HG03066 (cell line): Measurements from ENCODE around the gene GREB1.

Experiments used
- ATAC-seq: cut with Tn5 transposase; IDR thresholded peaks from one replicate; pipeline ENCODE4 v1.9.1; 2021; ENCODE audit warnings: low read depth; ENCODE audit not compliant: unreplicated experiment

The GREB1 gene

DNA sequence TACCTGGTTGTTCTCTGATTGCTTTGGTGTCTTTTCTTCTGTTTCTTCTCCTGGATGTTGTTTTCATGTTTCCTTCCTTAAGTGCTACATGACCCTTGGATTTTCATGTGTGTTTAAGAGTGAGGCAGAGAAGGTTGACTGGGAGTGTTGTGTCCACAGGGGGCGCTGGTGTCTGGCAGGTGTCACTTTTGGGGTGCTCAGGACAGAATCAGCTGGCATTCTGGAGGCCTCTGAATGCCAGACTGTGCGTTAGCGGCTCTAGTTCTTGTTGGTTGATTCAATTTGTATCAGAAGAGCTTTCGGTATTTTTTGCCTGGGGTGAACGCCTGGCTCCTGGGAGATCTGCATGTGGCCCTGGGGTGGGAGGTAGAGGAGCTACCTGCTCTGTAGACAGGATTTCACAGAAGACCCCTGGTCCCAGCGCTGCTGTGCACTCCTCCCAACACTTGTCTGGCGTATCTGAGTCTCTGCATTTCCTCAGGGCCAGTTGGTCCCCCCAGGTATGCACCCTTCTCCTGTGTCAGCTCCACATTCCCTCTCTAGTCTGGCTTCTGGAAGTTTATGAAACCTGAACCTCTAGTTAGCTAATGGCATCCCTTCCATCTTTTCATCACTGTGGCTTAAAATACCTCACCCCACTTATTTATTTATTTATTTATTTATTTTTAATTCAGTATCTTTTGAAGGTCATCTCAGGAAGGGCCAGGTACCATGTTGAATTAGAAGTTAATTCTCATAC, 1.1 kb downstream of the GREB1 start:
- ATAC-seq, result no peak

DNA sequence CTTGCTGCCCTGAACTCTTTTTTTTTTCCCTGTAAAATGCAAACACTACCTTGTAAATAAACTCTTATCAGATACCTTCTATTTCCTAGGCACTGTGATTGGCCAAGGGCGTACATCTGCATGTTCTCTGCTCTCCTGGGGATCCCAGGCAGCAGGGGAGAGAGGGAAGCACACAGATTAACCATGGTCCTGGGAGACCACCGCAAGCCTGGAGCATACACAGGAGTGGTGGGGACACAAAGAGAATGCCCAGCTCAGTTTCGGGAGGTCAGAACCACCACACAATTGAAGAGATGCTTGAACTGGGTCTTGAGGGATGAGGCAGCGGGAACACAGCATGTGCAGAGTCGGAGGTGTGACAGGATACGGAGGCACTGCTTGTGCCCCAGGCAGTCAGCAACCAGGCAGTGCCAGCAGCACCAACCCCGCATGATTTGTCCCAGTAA, 2.1 kb downstream of the GREB1 start:
- no peak for ATAC-seq

DNA sequence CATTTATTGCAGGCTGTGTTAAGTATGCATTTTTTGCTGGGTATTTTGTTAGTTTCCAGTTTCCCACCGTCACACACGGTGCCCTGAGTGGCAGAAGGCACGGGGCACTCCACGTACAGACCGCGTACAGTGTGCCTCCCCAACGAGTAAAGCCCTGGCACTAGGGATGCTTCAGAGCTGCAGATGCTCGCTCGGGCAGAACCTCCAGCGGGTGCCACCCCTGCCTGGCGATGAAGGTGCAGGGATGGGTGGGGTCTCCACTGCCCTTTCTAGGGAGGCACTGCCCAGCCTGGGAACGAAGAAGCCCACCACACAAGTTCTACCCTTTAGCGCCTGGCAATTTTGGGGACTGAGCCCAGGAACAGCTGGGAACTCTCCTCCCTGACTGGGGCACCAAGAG, 4.1 kb downstream of the GREB1 start:
- ATAC-seq, result no peak

DNA sequence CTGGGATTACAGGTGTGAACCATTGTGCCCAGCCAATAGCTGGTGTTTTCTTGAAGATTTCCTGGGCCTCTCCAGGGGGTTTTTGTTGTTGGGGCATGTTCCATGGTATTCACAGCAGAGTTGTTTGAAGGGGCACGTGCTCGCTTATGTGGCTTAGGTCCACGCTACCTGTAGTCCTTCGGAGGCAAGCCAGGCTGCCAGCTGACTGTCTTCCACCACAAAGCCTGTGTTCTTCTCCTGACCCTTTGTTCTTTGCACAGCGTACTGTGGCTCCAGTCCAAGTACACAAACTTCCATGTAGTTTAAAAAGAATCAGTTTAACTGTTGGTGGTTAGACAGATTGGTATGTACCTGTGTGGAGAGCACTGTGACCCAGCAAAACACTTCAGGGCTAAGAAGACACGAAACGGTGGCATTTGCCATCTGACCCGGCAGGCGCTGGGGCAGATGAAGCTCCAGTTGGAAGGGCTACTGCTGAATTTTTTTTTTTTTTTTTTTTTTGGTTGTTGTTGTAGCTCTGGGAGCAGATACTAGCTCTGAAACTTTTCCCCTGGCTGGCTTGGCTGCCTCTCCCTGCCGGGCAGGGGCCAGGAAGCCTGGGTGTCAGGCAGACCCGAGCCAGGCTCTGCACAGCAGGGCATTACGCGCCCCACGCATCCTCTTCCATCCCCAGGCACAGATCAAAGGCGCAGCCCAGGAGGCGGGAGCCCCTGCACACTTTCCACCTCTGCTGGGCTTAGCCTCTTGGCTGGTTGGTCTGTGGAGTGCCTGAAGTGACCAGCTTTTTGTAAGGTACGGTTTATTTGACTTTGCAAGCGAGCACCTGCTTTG, 5.7 kb downstream of the GREB1 start:
- no peak for ATAC-seq

DNA sequence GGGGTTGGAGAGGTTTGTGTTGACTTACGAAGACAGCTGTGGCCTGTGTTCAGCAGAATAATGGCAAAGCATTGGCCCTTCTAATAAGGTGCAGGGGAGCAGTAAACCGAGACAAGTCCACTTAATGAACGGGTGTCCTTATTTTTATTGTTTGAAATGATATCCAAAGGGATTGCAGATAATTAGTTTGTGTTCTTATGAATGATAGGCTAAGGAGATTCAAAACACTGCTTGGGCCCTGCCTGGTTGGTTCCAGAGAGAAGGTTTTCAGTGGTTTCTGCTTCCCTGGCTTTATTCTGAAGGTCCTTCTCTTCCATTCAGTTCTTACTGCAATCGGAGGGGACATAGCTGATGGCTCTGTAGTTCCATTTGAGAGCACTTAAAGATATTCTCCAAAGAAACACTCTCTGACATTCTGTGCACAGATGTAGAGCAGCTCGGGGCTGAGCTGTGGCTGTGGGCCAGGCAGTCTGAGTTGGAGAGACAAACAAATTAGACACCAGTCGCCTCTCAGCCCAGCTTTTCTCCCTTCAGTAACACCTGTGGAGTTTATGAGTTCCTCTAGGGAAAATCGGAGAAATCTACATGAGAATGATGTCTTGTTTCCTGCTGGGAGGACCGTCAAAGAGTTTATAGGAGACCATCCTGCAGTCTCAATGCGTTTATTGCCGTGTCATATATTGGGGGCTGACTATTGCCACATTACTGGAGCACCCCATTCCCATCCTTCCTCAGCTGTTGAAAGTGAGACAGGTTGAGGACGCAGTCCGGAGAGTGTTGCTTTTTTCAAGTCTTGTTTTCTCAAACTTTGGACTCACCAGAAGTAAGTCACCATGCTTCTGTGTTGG, 6.5 kb downstream of the GREB1 start:
- ATAC-seq, result no peak

DNA sequence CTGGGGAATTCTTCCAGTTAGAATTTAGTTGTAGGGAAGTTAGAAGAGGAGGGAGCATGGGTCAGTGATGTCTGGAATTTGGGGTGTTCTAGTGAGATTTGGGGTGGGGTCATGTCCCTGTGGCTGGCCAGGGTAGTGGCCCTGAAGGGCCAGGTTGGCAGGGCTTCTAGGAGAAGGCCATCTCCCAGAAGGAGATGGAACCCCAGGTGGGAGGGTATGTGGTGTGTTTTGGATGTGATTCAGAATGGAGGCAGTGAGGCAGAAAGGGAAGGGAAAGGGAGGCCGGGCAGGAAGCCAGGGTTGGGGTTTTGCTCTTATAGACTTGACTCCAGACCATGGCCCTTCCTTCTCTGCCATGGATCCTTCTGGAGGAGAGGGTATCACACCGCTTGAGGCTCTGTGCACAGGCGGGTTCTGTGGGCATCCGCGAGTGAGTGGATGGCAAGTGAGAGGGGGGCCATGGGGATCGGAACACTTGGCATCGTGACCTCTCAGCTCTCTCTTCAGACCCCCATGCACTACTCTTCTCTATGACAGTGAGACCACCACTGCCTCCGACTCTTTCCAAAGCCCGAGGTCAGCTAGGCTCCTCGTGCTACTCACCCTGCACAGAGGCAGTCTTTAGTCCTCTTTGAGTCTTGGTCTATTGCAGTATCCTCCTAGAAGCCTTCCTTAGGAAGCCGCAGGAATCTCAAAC, 7.3 kb downstream of the GREB1 start:
- ATAC-seq, result no peak

DNA sequence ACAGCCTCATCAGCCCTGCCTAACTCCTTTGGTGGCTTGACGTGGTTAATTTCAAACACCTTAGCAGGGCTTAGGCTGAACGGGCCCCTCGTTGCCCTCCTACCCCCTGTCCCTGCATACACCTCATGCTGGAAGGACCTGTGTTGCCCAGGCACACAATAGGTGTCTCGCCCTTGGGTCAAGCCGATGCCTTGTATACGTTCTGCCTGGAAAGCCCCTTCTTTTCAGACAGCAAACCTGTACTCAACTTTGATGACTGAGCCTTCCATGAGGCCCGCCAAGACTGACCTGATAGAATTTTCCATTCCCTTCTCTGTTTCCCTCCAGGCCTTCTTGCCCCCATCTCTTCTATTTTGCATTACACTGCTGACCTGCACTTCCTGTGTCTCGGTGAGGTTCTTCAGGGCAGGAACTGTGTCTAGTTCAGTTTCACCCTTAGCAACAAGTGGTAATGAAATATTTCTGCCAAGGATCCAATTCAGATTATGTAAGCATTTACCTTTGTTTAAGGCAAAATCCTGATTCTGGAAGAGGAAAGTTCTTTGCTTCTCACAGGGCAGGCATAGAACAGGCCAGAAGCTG, 7.9 kb downstream of the GREB1 start:
- no peak for ATAC-seq

DNA sequence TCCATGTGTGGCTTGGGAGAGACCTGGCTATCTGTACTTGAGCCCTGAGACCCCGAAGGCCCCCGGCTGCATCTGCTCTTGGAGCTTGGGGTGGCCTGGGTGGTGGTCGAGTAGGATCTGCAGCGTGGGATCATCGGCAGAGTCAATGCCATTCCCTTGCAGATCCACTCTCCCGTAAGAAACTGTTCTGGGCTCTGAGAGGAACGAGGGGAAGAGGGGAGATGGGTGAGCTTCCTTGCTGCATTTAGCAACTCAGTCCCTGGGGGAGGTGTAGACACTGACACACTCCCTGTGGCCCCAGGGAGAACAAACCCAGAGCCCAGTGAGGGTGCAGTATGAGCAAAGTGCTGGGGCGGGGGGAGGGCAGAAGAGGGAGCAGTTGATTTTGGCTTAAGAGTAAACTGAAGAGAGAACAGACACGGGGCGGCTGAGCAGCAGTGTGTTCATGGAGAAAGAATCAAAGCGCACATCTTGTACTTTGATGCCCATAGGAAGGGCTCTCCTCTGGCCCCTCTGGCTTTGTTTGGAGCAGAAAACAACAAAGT, 8.5 kb downstream of the GREB1 start:
- no peak for ATAC-seq

DNA sequence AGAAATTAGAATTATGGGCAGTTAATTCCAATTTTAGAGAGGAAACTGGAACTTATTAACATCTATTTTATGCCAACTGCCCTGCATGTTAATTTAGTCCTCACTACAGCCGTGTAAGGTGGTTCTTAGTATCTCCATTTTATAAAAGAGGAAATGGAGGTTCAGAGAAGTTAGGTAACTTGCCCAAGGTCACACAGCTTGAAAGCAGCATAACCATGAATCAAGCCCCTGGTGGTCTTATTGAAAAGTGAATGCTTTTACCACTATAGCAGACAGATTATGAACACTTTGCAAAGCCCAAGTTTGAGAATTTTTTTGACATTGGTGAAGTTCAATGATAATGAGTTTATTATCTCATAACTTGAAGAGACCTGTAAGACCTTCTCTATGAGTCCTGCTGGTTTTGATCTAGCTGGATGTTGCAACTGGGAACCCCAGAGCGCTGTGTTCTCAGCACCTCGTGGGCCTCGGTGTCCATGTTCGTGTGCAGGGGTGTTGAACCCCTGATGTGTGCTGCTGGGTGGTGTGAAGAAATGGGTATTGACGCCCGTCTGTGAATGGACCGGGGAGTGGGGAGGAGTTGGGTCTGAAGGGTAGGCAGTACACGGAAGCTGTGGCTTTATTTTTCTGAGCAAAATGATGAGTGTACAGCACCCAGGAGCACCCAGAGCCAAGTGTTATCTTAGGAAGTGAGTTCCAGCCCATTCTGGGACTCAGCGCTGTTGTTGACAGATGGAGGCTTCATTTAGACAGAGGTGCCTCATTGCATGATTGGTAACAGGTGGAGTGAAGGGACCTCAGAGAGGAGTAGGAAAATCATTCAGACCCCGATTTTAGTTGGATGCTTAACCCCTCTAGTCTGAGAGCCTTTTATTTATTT, 9.7 kb downstream of the GREB1 start:
- no peak for ATAC-seq

DNA sequence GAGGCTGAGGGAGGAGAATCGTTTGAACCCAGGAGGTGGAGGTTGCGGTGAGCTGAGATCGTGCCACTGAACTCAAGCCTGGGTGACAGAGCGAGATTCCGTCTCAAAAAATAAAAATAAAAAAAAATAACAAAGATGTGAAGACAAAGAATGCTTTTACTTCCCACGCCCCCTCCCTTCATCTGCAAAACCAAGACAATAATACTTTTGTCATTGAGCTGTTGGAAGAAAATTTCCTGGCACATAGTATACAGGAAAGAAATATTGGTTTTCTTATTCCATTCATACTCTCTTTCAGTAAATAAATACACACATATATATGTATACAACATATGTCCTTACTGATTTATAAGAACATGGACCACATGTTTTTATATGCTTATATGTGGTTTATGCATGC, 12.2 kb downstream of the GREB1 start:
- no peak for ATAC-seq

DNA sequence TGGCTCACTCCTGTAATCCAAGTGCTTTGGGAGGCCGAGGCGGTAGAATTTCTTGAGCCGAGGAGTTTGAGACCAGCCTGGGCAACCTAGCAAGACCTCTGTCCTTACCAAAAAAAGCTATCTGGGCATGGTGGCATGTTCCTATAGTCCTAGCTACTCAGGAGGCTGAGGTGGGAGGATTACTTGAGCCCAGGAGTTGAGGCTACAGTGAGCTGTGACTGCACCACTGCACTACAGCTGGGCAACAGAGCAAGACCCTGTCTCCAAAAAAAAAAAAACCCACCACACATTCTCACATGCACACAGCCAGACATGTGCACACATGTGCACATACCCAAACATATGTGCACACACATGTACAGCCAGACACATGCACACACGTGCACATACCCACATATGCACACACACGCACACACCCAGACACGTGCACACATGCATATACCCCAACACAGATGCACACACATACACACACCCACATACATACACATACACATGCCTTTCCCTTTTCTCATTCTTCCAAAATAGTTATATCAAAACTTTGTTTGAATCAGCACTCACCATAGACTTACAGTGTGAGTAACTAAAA, 14.2 kb downstream of the GREB1 start:
- no peak for ATAC-seq

DNA sequence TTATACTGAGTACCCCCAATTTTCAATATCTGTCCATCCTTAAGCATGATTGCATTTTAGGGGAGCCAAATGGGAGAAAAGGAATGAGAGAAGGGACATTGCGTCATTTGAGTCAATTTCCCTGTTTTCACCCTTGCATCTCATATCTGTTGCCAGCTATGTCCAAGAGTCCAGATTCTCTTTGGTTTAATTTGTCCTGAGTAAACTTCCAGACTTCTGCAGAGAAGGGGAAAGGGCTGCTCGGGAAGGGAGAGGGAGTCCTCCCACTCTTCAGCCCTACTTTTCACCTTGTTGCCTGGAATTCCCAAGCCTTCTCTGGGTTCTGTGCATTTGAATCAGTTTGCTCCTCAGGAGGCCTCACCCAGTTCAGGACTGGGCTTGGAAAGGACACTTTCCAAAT, 16.5 kb downstream of the GREB1 start:
- ATAC-seq, result no peak

DNA sequence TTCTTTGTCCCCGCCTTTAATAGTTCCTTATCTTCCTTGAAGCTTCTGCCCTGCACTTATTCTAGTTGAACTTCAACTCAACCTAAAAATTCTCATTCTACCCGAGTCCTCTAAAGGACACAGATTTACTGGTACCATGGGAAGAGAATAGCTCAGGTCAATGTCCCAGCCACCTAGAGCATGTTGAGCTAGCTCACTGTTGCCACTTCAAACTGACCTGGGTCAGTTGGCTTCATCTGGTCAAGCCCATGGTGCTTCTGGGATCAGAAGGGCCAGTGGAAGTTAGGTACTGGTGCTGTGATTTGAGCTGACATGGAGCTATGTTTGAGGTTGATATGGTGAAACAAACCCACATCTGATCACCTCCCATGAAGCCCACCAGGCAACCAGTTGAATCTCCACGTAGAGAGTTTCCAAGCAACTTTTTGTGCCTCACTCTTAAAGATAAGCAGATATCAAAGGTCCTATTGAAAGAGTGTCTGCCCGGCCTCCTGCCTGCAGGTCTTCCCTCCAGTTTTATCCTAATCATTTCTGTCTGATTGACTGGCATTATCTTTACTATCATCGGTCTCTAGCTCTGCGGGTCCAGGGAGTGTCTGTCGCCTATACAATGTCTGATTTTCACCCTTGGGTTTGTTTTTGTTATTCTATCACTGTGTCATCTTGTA, 17.2 kb downstream of the GREB1 start:
- no peak for ATAC-seq

DNA sequence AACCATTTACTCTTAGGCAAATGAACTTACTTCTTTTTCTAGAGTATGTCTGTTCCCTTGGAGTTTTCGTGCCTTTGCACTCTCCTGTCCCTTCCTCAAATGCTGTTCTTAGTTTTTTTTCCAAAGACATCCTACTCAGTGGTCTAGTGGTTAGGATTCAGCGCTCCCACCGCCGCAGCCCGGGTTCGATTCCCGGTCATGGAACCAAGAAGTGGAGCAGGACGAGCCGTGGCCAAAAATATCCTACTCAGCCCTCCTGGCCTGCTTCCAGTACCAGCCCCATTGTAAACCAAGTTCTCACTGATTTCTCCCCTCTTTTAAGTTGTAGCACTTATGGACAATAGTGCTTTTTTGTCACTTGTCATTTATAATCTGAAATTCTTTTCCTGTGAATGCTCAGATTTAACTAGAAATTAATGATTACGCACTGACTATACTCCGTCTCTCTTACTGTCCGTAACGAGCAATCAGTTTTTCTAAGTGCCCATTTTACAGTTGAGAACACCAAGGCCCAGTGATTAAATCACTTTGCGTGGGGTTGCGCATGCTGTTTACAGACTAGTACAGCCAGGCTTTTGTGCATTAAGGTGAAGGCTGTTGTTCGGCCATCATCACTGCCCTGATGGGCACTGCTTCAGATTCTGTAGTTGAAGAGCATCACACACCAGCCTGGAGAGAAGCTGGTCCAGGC, 17.9 kb downstream of the GREB1 start:
- no peak for ATAC-seq

DNA sequence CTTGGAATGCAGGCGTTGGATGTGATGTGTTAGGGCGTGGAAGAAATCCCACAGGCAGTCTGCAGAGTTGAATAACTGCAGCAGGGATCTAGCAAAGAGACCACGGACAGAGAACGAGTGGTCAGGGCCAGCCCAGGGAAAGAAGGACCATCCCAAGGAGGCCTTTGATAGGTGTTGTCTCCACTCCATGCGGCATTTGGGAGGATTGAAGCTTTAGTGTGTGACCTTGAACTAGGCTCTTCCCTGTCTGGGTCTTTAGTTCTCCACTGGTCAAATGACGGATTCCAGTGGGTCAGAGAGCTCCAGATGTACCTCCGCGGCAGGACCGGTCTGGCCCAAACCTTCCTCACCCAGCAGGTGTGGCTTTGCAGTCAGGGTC, 18.4 kb downstream of the GREB1 start:
- no peak for ATAC-seq

DNA sequence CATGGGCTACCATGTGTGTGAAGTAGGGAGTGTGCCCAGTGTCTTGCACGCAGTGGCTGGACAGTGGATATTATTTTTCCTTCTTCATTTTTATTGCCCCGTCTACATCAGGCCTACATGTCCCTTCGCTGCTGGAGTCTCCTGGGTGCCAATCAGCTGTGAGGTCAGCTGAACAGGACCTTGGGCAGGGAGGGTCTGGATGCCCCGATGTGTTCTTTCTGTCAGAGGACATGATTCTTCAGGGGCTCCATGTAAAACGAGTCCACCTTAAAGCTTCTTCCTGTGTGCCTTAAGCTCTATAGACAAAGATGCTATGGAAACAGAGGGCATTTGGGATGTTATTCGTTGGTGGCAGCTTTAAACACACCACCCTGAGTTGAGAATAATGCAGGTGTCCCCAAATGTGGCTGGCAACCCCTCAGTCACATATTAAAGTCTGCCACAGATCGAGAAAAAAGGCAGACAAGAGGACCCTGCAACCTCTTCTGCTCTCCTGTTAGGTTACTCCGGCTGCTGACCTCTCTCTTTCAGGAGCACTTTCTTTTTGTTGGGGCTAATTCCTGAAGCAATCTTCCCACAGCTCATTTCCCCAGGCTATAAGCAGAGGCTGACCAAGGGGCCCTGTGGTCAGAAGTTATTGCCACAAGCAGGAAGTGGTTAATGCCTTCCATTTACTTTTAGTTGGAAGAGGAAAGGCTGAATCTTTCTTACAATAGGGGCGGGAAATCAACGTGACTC, 20.0 kb downstream of the GREB1 start:
- no peak for ATAC-seq

DNA sequence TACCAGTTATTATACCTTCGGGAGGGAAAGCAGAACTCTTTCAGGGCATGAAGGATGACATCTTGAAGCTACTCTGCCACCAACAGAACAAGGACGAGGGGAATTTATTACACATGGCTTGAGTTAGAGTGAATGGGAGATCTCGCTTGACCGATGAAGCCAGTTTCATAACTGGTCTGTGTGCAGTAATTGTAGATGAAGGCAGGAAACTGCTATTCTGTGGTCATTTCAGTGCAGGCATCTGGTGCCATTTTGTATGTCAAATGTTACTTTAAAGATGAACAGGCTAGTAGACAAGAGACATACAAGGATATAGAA, 20.5 kb downstream of the GREB1 start:
- ATAC-seq, result no peak
